KBM-7 (cell line): ENCODE data around the gene NAPA.
"Not testable (repeated sequence)": the region's sequence is repeated elsewhere in the genome, so short reads cannot be mapped to it uniquely, and the experiment has no call there.

Experiments
- DNase-seq: peaks from one replicate; pipeline ENCODE4 v3.0.0-alpha.2; 2015
- in situ Hi-C: fragments of 300-500 bp; cut with MboI; formaldehyde crosslinking; loops from 2 replicates; pipeline ENCODE4 v1.14.3; 2020; ENCODE audit warnings: low sequenced_read_pairs, low pct_unique_long_range_greater_than_20kb, mixed read lengths

The NAPA gene

GRCh38 chr19:47491358-47492136 is 23.3 kb downstream of the NAPA start:
- DNase-seq, result no peak
- in situ Hi-C loops, result no loop called here

DNA sequence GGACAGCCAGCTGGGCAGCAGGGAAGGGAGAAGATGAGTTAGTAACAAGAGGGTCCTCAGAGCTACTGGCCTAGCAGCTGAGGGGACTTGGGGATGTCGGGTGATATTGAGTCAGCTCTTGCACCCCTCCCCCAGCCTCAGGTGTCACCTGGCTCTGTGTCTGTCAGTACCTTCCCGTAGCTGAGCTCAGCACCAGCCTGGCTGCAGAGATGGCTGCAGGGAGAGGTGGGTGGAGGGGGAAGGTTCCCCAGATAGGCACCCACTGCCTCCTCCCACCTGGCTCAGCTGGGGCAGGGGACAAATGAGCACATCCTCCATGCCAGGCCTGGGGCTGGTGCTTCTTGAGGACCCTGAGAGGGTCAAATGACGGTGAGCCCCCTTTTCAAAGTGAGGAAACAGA is 24.0 kb downstream of the NAPA start:
- in situ Hi-C loops, result no loop called here
- DNase-seq, result no peak

DNA sequence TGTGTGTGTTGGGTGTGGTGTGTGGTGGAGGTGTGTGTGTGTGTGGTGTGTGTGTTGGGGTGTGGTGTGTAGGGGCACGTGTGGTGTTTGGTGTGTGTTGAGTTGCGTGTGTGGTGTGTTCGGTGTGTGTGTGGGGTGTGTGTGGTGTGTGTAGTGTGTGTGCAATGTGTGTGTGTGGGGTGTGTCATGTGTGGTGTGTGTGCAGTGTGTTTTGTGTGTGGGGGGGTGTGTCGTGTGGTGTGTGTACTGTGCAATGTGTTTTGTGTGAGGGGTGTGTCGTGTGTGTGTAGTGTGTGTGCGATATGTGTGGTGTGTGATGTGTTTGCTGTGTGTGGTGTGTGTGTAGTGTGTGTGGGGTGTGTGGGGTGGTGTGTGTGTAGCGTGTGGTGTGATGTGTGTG is 24.8 kb downstream of the NAPA start:
- DNase-seq, result no peak
- in situ Hi-C loops, result no loop called here

DNA sequence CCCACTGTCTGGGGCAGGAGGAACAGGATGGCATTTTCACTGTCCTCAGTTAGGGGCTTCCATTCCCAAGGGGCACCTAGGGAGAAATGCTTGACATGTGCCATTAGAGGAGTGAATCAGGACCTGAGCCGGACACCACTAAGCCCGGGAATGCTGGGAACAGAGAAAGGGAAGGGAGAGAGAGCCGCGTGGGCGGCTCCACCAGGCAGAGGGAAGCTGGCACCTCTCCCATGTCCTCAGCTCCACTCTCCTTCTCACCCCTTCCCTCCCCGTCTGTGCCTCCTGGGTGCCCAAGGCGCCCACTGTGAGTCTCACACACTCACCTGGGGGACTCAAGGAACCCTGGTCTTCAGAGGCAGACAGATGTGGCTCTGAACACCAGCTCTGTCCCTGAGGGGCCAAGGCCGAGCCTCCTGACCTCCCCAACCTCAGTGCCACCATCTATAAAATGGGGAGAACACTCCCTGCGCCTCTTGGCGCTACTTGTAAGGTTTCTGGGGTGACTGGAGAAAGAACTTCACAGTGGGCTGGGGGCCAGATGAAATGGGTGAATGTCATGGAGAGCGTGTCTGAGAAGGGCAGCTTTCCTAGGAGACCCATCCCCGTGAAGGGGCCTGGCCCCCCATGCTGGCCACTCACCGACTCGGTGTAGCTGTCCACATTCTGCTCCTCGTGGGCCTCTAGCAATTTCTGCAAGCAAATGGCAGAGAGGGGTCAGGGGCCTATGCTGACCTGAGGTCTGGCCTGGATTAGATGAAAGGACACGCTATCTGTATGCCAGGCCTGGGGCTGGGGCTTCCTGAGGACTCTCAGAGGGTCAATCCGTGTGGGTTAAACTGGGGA is 25.6 kb downstream of the NAPA start:
- in situ Hi-C loops, result no loop called here
- no peak for DNase-seq

DNA sequence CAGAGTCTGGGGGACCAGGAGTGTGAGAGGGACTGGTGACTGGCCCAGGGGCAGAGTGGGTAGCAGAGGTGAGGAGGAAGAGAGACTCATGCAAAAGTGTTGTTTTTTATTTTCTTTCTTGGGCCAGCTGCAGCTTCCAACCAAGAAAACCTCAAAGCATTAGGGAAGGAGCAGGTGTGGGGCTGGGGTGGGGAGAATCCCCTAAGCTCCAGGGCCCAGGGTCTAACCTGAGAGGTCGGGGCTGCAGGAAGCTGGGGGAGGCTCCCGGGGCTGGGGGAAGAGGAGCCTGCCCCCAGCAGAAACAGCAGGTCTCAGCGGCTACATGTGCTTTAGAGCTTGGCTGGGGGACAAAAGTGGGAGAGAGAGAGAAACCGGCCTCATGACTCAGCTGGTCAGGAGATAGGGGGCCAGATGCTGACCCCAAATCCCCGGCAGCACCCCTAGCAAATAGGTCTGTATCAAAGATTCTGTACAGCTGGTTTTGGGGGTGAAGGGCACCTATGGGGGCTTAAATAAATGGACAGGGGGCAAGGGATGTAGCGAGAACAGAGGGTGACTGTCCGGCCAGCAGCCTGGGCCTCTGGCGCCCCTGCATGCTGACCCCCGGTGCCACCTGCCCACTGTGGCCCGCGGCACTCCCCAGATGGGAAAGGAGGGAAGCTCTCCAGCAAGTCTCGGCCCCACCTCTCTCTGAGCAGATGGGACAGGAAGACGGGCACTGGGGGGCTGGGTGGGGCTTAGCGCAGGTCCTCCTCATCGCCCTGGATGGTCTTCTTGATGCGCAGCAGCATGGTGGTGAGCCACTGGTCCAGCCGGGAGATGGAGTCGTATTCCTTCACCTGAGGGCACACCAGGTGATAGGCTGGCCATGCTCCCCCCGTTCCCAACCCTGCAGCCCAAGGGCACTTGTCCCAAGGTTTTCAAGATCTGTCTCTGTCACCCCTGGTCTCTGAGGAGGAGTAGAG is 27.0 kb downstream of the NAPA start:
- DNase-seq, result peak; percentile 37
- in situ Hi-C loops, result no loop called here

DNA sequence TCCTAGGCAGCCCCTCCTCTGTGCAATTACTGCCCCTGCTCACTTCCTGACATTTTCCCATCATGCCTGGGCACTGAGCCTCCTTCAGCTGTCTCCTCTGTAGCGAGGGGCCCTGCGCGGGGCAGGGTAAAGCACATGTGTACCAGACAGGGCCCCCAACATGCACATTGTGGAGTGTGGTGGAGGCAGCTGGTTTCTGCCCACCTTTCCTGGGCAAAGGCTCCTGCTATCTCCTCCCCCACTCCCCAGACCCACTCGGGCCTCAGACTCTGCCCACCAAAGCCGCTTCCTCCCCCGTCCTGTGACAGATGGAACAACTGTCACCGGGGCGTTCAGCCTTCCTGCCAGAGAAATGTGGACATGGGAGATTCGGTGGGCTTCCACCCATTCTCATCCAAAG is 28.0 kb downstream of the NAPA start:
- in situ Hi-C loops, result no loop called here
- DNase-seq, result peak; percentile 59

GRCh38 chr19:47486220-47486619 is 28.6 kb downstream of the NAPA start:
- in situ Hi-C loops, DNase-seq: not testable (repeated sequence)

DNA sequence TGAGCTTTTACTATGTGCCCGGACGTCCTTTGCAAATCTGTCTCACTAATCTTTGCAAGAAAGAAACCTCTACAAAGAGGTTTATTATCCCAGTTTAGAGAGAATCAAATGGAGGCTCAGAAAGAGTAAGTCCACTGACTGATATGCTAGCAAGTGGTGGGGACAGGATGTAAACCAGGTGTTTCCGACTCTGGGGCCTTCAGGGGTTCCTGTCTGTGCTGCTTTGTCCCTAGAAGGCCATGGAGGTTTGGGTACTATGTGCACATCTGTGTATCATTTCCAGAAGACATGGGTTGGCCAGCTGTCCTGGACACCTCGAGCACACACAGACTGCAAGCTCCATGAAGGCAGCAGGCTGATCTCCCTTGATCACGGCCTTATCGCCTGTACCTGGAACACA is 29.7 kb downstream of the NAPA start:
- no peak for DNase-seq
- in situ Hi-C loops, result no loop called here

GRCh38 chr19:47483800-47484690 is 30.8 kb downstream of the NAPA start, which contains the start of gene KPTN:
Gene KPTN, minus strand, starts transcription at chr19:47484219. Its CDS starts 59 bp downstream, at chr19:47484160.
- in situ Hi-C loops, result no loop called here
- peak; percentile 90 for DNase-seq

DNA sequence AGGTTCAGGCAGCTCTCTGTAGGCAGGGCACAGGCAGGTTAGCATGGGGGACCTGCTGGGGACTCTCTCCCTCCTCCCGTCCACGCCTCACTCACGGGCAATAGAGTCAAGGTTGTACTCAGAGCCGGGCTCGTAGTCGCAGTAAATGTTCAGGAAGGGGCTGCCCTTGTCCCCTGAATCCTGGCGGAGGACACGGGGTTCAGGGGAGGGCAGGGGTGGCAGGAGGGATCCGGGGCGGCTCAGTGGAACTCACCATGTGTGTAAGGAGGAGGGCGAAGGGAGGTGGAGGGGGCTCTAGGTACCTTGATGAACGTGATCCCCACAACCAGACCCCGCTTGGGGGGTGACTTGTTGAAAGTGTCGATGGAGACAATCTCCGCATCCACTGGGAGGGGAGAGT is 31.7 kb downstream of the NAPA start:
- in situ Hi-C loops, result no loop called here
- no peak for DNase-seq

- in situ Hi-C loops, result no loop called here
- no peak for DNase-seq
Measured at GRCh38 chr19:47481460-47482052, 33.3 kb downstream of the NAPA start.

DNA sequence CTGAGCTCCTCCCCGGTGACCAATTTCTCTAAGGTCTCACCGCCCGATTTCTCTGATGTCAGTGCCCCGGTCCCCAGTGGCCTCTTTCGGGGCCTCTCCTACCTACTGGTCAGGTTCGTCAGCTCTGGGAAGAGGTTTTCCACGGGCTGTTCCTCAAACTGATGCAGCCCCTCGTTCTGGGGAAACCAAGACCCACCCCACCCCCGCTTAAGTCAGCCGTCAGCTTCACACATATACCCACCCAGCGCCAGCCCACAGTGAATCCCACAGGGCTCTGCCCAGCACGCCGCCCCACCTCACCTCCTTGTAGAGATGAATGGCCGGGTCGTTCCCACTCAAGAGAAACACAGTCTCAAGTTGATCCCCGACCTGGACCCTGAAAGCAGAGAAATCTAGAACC is 34.2 kb downstream of the NAPA start:
- in situ Hi-C loops, result no loop called here
- no peak for DNase-seq

DNA sequence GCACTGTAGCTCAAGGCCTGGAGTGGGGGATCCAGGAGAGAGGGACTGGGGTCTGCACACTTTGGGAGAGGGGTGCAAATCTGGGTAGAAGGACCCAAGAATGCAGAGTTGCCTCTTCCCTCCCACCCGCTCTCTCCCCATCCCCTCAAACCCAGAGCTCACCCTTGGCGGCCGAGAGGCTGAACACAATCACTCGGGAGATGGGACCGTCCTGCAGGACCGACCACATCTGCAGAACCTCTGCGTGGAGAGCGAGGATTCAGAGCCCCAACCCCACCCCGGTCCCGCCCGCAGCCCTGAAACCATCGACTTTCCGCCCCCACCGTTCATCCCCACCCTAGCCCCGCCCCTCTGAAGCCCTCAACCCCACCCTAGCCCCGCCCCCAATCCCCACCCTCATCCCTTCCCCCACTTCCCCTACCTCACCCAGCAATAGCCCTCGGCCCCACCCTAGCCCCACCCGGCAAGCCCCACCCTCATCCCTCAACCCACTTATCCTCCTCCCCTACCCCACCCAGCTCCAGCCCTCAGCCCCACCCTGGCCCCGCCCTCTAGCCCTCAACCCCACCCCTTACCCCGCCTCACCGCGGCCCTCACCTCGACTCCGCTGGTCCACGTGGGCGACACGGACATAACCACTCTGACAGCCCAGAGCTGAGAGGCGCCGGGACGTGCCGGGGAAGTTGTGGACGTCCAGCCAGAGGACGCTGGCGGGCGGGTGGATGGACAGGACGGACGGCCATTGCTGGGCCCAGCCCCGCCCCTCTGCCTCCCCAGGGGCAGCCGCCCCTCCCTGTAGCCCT is 35.0 kb downstream of the NAPA start:
- no peak for DNase-seq
- in situ Hi-C loops, result no loop called here

- in situ Hi-C loops, result no loop called here
Measured at GRCh38 chr19:47476438-47476972, 38.4 kb downstream of the NAPA start.

DNA sequence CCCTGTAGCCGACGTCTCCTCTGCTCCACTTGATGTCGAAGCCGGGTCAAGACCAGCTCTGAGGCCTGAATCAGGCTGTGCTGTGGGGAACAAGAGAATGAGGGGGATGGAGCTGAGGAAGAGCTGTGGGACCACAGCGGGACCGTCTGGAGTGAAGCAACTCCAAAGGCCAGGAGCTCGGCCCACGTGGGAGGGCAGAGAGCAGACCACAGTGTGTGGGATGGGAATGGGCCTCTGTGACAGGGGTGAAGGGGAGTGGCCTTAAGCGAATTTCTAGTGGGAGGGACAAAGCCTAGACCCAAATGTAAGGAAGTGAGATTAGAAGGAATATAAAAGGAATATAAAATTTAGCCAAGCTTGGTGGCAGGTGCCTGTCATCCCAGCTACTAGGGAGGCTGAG is 39.4 kb downstream of the NAPA start:
- DNase-seq, result no peak
- in situ Hi-C loops, result no loop called here

More at GRCh38 chr19:47476438-47476972, 38.4 kb downstream of the NAPA start:
- no peak for DNase-seq

DNA sequence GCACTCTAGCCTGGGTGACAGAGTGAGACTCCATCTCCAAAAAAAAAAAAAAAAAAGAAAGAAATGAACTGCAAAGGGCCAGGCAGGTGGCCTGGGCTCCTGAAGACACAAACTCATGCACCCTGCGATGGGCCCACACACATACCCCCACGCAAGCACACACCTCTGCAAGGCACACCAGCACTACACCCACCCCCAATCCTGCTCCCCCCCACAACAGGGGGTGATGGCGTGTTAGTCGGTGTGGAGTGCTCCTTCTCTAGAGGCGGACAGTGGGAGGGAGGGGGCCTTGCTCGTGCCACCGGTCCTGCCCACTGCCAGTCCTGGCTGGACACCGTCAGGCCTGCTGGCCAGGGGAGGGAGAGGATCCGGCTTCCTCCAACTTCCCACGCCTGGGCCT is 41.5 kb downstream of the NAPA start:
- in situ Hi-C loops, result no loop called here
- DNase-seq, result no peak
